SK-N-DZ (cell line): ENCODE data around the gene KIF5C.
A peak's percentile ranks its signal among the peaks of the same experiment; 100 is the strongest.

Source experiments
- DNase-seq: peaks from one replicate; pipeline ENCODE4 v3.0.0-alpha.2; 2015; ENCODE audit warnings: low spot score

The KIF5C gene

DNA sequence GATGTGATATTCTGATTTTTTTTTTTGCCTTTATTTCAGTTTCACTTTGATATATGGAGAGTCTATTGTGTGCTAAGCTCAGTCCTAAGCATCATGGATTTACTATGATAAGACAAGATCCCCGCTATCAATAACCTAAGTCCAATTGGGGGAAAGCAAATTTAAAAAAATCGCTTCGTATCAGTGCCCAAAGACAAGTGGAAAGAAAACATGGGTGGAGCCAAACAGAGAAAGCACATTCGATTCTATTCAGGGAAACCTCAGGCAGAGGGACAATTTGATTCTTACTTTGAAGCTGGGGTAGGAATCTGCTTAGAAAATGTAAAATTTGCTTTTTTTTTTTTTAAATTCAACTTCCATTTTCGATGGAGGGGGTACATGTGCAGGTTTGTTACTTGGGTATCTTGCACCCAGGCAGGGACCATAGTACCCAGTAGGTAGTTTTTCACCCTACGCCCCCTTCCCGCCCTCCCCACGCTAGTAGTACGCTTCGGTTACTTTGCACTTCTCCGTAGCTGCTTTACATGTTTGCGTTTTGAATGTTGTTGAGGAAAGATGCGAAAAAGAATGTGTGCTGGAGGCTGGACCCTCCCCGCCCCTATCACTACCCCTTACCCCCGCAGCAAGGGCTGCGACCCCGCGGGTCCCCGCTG lies 12.4 kb downstream of the KIF5C start:
- no peak for DNase-seq

DNA sequence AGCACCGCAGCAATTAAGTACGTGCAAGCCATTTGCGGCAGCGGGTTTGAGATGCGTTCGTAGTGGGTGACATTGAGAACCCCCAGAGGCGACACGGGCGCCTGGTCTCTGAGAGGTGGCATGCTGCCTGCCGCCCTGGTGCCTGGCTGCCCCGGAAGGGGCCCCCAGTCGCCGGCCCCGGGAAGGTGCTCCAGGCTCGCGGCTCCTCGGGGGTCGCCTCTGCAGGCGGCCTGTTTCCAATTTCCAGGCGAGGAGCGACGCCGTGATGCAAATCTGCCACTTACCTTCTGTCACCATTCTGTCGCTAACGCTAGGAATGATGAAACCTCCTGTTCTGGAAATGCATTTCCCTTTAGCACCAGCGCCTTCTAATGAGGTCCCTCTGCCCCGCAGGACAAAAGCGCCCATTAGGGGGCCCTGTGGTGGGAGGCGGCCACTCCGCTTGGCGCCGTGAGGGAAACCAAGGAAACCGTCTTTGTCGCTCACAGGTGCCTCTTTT lies 13.0 kb downstream of the KIF5C start:
- DNase-seq, result no peak

DNA sequence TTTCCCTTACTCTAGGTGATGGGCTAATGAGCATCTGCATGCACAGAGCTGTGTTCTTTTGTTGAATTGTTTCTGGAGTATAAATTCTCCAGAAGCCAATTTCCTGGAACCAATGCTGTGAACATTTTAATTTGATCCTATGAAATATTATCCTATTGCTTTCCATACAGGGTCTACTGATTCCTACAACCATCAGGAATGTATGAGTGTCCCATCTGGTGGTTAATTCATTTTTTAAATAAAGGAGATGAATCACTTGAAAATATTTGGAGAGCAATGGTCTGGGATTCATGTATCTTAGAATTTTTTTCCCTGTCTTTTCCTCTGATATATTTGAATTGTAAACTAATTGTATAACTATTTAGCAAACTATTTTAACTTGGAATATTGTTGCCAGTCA lies 14.0 kb downstream of the KIF5C start:
- DNase-seq, result no peak

DNA sequence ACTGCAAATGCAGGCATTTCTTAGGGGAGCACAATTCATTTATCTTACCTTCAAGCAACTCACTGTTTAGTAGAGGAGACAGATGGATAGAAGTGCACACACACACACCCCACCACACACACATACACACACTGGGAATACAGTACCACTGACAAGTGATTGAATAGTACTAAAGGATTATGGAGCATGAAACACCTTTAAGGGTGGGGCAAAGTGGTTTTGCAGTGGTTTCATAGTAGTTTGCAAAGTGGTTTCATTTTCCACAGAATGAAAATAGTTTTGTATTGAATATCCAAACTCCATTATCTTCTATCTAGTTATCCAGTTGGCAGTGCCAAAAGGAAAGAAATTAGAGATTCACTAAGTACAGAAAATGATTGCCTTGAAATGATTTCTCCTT lies 18.9 kb downstream of the KIF5C start:
- DNase-seq, result no peak

DNA sequence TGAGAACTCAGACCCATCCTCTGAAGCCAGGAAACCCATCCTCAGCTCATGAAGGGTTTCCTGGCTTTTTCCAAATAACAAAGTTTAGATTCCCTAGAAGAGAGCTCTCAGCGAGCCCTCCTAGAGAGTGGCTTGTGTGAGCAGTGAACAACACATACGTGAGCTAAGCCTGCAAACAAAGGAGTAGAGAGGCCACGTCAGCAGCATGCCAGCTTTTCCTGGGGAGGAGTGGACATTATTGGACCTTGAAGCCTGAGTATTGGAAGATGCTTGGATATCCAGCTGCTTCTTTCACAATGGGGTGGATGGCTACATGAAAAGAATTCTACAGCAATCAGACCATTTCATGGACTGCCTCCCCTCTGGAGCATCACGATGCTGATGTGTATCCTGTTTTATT lies 21.1 kb downstream of the KIF5C start:
- DNase-seq, result no peak

DNA sequence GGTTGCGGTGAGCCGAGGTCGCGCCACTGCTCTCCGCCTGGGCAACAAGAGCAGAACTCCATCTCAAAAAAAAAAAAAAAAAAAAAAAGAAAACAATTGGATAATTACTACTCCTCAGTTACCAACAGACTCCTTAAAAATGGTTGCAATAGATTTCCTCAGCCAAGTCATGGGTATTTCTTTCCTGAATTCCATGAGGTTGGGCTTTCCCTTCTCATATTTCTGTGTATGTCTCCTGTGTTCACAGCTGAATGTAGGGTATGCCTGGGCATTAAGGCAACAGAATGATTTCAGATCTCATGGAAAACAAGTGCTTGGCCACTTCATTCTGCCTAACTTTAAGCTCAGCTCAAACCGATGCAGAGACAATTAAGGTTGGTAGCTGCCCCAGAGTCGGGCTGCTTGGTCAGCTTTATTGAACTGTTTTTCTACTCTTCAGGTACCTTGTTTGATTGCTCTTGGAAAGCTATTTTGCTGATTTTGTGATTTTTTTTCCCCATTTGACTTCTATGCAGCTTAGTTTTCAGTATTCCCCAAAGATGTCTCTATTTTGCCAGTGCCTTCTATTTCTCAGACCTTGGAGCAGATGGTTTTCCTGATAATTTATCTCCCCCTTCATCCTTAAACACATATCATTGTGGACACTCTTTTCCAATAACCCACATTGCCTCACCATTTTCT lies 24.8 kb downstream of the KIF5C start:
- no peak for DNase-seq

DNA sequence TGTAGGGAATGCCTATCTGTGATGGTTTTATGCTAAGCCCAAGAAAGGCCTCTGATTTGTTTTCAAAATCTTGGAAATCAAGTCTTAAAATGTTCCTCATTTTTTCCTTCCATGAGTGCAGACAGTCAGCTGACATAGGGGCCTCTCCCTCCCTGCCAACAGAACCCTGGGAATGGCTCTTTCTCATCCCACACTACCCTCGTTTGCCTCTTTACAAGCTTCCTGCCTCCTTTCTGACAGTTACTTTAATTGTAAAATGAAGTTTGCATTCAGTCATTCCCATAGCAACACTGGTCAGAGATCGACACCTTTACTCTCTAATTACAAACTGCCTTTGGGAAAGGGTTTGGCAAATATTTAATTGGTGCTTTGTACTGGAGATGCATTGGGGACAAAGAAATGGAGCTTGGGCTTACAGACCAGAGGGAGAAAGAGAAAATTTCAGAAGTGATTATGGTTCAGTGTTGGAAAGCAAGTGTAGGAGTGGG lies 25.4 kb downstream of the KIF5C start:
- no peak for DNase-seq

DNA sequence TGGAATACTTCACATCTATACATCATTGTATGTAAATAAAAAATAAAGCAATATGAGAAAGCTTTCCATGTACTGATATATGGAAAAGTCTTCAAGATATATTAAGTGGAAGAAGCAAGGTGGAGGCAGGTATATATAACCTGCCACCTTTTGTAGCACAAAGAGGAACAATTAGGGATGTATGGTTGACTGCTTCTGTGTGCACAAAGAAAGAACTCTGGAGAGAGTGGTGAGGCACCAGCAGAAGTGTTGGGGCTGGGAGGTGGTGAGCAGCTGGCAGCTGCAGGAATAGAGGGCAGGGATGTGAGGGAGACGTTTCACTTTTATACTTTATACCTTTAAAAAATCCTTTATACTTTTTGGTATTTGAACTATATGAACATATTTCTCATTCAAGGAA lies 26.1 kb downstream of the KIF5C start:
- no peak for DNase-seq

DNA sequence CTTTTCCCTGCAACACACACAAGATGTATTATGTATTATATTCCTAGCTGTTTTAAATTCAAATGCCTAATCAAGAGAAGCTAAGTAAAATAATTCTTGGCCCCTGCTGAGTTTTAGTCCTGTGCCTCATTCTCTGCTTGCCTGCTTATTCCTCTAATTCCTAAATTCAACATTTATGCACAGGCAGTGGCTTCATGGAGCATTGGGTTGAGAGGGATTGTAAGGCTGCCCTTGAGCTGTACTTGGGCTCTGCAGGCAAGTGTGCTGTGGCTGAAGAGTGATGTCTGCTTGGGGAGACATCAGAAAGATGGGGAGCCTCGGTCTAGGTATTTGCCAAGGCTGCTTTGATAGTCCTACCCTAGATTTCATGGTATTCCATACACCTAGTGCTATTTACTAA lies 27.8 kb downstream of the KIF5C start:
- no peak for DNase-seq

DNA sequence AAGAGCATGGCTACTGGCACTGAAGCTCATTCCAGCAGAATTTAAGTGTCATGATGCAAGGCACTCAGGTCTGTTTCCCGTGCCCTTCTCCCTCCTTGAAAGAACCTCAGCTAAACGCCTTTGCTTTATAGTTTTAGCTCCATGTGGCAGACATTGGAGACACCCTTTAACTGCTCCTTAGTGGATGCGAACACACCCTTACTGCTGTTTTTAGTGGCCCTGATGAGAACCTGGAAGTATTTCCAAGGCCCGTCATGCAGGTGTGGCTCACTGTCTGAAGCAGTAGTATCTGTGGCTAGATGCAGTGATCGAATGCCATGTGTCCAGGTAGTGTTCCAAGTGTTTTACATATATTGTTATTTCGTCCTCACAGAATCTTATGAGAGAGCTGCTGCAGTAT lies 28.3 kb downstream of the KIF5C start:
- DNase-seq, result no peak

DNA sequence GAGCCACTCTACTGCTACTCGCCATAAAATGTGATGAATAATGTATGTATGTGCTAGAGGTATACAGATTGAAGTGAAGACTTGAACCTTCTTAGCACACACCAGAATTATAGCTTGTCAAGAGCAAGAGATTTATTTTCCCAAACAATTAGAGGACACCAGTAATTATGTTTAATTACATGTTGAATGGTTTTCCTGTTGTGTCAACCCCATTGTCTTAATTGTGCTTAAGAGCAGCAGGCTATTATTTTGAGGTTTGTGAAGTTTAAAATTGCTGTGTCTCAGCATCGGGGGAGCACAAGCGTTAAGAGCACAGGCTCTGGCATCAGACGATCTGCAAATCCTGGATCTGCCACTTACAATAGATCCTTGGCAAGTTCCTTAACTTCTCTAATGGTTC lies 29.0 kb downstream of the KIF5C start:
- no peak for DNase-seq

DNA sequence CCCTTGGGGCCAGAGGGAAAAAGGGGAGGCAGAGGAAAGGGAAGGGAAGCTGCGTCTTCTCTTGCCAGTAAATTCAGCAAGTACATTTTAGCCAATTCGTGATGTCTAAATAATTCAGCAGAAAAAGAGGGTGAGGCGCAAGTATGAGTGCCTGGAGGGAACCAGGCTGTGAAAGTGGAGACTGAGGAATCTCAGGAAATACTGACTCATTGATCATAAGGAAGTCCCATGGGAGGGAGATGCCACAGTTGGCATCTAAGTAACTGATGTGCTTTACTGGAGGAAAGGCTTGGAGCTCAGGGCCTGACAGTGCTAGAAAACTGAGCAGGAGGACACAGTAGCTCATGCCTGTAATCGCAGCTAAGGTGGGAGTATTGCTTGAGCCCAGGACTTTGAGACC lies 31.1 kb downstream of the KIF5C start:
- DNase-seq, result no peak

DNA sequence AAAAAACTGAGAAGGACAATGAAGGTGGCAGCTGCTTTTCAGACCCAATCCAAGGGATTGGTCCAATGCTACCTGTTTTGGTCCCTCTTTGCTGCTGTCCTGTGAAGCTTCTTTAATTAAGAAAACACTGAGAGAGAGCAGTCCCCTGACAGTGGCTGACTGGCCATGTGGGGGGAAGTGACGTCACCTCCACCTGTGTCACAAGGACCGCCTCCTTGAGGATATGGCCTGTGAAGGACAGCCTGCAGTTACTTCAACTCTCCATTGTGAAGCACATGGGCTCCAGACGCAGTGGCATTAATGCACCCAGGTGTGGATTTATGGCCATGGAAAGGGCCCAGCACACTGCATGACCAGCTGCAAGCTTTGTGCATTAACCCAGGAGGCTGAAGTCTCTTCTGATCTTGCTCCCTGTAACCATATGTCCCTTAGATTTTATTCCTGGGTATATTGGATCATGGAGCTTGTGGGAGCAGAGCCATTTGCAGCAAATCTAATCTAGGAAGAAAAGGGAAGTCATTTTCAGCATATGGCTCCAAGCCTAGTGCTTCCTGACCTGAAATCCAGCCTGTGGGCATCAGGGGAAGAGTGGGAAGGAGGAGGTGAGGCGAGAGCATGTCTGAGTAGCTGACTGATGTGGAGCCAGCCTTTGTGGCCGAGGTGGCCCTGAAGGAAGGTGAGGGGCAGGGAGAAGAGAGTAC lies 32.2 kb downstream of the KIF5C start:
- DNase-seq, result peak; percentile 47

DNA sequence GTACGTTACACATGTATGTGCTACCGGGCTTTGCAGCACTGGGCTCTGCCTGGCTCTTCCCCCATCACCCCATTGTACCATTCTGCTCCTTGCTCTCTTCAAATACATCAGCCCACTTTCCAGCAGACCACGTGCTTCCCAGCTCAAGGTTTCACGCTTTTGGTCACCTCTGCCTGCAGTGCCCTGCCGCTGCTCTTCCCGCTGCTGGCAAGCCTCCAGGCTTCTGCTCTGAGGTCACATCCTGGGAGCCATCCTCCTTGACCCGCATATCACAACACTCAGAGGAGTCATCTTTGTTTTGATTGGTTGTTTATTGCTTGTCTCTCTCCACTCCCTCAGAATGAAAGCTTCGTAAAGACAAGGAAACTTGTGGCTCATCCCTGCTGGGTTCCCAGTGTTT lies 34.1 kb downstream of the KIF5C start:
- no peak for DNase-seq

DNA sequence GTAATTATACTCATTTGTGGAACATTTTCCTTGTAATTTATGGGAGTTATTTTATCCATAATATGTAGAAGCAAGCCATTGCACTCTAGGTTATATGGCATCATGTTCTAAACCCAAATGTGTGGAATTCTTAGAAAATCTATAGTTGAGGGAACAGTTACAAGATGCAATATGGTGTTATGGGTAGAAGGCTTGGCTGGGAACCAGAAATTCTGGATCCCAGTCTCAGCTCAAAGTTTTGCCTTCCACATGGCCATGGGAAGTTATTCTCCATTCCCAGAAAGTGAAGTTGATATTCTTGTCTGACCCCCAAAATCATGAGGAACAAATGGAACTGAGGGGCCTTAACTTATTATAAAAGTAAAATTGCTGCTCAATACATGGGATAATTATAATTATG lies 38.0 kb downstream of the KIF5C start:
- no peak for DNase-seq

DNA sequence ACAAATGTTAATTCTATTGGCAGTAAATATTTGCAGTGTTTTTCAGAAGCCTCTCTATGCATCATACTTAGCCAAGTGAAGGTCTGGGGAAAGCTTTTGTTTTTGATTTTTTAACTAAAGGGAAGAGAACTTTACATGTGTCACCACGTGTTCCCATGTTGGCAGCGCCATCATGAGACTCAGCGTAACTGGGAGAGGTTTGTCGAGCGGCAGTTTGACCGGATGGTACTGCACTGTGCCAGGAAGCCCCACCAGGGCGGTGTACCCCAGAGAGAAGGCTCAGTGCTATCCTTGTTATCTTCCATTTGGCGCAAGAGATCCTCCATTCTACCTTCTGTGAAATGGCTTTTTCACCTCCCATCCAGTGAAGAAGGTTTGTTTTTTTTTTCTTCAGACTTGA lies 38.5 kb downstream of the KIF5C start:
- DNase-seq, result no peak

DNA sequence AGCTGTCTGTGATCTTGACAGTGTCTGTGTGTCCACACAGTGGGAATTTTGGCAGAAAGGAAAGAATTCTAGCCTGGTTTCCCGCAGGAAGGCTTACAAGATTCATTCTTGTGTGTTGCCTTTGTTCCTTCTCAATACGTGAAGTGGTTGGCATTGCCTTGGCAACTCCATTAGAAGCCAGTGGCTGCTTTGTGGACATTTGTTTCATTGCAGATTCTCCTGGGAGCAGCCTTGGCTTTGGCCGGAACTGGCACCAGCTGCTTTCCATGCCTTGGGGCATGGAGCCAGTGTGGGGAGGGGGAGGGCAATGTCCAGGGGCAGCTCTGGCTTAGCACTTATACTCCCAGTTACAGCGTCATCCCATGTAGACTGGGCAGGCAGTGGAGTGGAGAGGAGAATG lies 39.4 kb downstream of the KIF5C start:
- DNase-seq, result no peak

DNA sequence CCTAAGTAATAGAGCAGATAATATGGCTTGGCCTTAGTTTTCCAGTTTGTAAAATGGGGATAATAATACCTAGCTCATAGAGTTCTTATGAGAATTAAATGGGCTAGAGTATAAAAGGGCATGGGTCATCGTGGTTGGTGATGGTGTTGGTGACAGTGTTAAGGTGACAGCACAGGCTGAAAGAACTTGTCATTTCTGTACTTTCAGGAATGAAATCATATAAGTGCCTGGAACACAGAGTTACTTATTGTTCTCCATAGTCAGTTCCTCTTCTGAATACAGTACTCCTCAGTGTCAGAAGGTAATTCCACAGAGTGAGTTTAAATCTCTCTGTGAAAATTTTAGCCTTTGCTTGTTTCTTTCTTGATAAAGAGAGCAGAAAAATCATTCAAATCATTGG lies 42.4 kb downstream of the KIF5C start:
- DNase-seq, result no peak

DNA sequence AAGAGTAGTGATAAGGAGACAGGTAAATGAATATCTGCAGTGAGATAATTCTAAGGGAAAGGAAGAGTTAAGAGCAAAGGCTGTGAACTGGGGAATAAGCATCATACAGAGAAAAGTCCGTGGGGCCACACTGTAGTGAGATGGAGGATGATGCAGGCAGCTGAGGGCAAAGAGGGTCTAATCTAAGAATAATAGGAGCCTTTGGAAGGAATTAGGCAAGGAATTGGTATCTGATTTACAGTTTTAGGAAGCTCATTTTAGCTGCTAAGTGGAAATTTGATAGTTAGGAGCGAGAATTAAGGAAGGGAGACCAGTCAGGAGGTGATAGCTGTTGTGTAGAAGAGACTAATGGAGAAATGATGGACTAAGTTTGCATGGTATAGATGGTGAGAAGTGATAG lies 43.5 kb downstream of the KIF5C start:
- no peak for DNase-seq

DNA sequence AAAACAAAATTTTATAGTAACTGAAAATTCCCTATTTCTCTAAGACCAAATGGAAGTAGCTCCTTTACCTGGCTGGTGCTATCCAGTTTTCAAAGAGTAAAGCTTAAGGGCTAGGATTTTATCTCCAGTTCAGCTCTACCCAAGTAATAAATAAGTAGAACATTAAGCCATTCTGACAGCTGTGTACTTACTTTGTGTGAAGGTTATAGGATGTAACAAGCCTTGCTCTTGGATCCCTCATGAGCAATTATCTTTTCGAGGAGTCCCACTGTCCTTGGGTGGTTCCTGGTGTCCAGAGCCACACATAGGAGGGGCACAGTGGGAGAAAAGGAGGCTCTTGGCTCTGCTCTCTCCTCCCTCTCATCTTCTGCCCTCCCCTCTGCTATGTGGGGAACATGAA lies 45.5 kb downstream of the KIF5C start:
- DNase-seq, result no peak

DNA sequence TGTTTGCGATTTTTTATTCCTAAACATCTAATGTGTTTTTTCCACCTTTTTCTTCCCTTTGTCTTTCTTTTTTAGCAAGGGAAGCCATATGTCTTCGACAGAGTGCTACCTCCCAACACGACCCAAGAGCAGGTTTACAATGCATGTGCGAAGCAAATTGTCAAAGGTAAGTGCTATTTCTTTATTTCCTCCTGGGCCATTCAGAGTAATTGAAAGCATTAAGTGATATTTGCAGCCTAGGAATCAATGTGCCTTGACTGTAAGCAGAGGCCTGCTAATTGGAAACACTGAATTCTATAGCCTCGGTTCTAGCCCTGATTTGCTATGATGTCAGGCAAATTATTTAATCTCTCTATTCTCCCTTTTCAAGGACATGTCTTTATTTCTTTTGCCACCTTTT lies 47.0 kb downstream of the KIF5C start:
- no peak for DNase-seq

DNA sequence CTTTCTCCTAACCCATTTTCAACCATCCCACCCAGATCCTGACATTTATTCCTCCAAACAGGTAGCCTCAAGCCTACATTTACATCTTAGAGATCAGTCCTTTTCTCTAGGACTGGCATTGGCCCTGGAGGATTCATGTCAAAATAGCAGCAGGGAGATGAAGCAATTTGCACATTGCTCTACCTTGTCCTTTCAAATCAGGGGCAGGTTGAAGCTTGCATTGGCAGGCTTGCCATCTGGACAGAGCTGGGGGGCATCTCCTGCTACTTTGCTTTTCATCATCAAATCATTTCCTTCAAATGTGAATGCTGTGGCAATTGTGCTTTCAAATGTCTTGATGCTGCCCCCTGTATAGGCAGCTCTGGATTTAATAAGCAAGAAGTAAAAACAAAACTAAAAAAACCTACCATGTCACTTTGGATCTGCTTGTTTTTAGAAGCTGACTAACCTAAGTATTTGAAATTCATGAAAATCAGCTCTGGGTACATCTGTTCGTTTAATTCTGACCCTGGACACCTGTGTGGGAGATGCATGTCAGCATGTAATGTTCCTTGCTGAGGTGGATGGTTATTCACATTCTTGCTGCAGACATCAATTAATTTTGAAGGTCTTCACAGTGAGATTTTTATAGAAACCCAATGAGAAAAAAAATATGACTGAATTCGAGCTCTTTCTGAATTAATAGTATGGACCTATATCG lies 47.9 kb downstream of the KIF5C start:
- DNase-seq, result no peak
